Skeletal muscle satellite cell (primary cell): Measurements from ENCODE around the gene CCDC197.

Experiments
- H3K27me3 ChIP-seq: 2 replicates; pipeline ENCODE4 v1.7.0; 2013; ENCODE audit warnings: low read length; ENCODE audit not compliant: control insufficient read depth, insufficient read depth
- H3K36me3 ChIP-seq: 2 replicates; pipeline ENCODE4 v1.7.0; 2013; ENCODE audit warnings: mild to moderate bottlenecking, control low read depth, low read length; ENCODE audit not compliant: insufficient read depth
- H3K4me1 ChIP-seq: 2 replicates; pipeline ENCODE4 v1.7.0; 2013; ENCODE audit warnings: low read length; ENCODE audit not compliant: control insufficient read depth, insufficient read depth
- H3K4me2 ChIP-seq: 2 replicates; pipeline ENCODE4 v1.7.0; 2013; ENCODE audit warnings: mild to moderate bottlenecking, low read length
- H3K4me3 ChIP-seq: 2 replicates; pipeline ENCODE4 v1.7.0; 2013; ENCODE audit warnings: low read length
- H3K9ac ChIP-seq: 2 replicates; pipeline ENCODE4 v1.7.0; 2013; ENCODE audit warnings: mild to moderate bottlenecking, low read depth, low read length, moderate library complexity
- H3K9me3 ChIP-seq: replicated peaks from 2 replicates; pipeline ENCODE4 v1.7.0; 2013; ENCODE audit warnings: mild to moderate bottlenecking, control low read depth, low read length

The CCDC197 gene

DNA sequence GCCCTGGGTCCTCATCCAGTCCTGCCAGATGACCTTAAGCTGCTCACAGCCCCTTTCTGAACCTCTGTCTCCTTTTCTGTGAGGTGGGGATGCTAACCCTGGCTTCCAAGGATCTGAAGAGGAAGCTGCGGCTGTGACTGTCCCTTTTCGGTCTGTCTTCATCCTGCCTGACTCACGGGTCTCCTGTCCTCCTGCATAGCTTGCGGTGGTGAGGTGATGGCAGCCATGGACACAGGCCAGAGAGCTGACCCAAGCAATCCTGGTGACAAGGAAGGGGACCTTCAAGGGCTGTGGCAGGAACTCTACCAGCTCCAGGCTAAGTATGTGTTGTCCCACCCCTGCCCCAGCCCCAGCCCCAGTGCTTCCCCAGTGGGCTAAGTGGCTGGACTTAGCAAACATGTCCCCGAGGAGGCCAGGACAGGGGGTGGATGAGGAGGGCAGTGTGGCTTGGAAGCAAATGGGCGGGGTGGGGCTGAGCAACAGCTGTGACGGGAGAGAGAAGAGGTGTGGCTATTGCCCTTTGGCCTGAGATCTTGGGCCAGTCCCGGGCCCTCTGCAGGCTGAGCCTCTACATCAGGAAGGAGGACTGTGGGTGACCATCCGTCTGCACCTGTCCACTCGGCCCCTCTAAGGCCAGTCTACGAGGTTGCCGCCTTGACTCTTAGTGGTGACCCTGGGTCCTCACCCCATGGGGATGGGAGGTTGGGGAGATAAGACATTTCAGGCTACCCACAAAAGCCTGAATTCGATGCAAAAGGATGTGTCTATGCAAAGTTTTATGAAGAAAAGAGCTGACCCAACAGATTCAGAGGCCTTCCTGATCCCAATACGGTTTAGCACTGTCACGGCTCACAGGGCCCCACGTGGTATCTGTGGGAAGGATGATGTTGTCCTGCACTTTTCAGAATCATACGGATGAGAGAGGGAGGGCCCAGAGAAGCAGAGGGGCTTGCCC, 1.1 kb downstream of the CCDC197 start:
- H3K9me3 ChIP-seq = no peaks in the 10 kb centered on the region
- H3K36me3 ChIP-seq = no peaks in the 10 kb centered on the region
- no peak overlapping the region for H3K4me3 ChIP-seq
- H3K9ac ChIP-seq = no peak overlapping the region
- no peak overlapping the region for H3K4me2 ChIP-seq
- peaks cover 16% of the 10 kb centered on the region for H3K4me1 ChIP-seq
- peaks cover 19% of the 10 kb centered on the region for H3K27me3 ChIP-seq

DNA sequence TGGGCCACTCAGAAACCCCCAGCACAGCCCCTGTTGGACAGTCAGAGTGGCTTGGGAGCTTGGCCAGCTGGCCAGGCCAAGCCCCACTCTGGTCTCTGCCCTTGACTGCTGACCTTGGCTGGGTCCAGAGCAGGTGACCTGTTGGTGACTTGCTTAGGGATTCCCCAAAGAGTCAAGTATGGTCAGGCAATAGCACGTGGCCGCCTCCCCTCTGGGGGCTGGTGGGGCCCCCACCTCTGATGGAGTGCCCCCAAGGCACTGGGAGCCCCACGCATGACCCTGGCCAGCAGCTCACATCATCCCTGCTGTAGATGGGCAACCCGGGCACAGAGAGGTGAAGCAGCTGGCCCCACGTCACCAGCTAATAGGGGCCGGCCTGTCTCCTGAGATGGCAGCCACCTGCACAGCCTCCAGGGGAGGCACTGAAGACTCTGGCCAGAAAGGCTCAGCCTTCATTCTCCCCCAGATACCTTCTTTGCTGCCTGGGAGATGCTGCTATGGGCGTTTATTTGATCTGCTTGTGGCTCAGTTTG, 1.8 kb downstream of the CCDC197 start:
- peaks cover 25% of the 10 kb centered on the region for H3K27me3 ChIP-seq
- H3K36me3 ChIP-seq = no peaks in the 10 kb centered on the region
- no peak overlapping the region for H3K4me3 ChIP-seq
- peaks cover 16% of the 10 kb centered on the region for H3K4me1 ChIP-seq
- no peak overlapping the region for H3K4me2 ChIP-seq
- no peaks in the 10 kb centered on the region for H3K9me3 ChIP-seq
- no peak overlapping the region for H3K9ac ChIP-seq

DNA sequence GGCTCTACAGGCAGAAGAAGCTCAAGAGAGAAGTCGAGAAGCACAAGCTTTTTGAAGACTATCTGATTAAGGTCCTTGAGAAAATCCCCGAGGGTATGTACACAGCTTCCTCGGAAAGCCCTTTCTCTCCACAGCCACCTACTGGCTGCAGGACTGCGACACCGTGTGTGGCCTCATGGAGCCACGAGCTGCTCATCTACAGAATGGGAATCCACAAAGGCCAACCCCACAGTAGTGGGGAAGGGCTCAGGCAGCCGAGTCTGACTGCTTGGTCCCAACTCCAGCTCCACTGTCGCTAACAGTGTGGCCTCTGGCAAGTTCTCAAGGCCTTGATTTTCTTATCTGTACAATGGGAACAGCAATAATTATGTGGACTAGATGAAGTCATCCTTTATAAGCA, 2.5 kb downstream of the CCDC197 start:
- no peak overlapping the region for H3K4me3 ChIP-seq
- H3K9ac ChIP-seq = no peak overlapping the region
- peaks cover 31% of the 10 kb centered on the region for H3K27me3 ChIP-seq
- no peak overlapping the region for H3K4me2 ChIP-seq
- H3K36me3 ChIP-seq = no peaks in the 10 kb centered on the region
- peaks cover 14% of the 10 kb centered on the region for H3K4me1 ChIP-seq
- no peaks in the 10 kb centered on the region for H3K9me3 ChIP-seq

GRCh38 chr14:94000267-94000666, 3.2 kb downstream of the CCDC197 start:
- H3K4me2 ChIP-seq = no peak overlapping the region
- no peaks in the 10 kb centered on the region for H3K9me3 ChIP-seq
- H3K4me1 ChIP-seq = peaks cover 7% of the 10 kb centered on the region
- no peak overlapping the region for H3K4me3 ChIP-seq
- no peaks in the 10 kb centered on the region for H3K36me3 ChIP-seq
- H3K27me3 ChIP-seq = peaks cover 38% of the 10 kb centered on the region
- no peak overlapping the region for H3K9ac ChIP-seq

GRCh38 chr14:94001016-94001415, 3.9 kb downstream of the CCDC197 start:
- Histone ChIP-seq H3K4me3 (no peak overlapping the region), H3K4me2 (no peak overlapping the region), H3K36me3 (no peaks in the 10 kb centered on the region), H3K27me3 (peaks cover 40% of the 10 kb centered on the region), H3K9ac (no peak overlapping the region), H3K9me3 (no peaks in the 10 kb centered on the region), H3K4me1 (no peaks in the 10 kb centered on the region)

DNA sequence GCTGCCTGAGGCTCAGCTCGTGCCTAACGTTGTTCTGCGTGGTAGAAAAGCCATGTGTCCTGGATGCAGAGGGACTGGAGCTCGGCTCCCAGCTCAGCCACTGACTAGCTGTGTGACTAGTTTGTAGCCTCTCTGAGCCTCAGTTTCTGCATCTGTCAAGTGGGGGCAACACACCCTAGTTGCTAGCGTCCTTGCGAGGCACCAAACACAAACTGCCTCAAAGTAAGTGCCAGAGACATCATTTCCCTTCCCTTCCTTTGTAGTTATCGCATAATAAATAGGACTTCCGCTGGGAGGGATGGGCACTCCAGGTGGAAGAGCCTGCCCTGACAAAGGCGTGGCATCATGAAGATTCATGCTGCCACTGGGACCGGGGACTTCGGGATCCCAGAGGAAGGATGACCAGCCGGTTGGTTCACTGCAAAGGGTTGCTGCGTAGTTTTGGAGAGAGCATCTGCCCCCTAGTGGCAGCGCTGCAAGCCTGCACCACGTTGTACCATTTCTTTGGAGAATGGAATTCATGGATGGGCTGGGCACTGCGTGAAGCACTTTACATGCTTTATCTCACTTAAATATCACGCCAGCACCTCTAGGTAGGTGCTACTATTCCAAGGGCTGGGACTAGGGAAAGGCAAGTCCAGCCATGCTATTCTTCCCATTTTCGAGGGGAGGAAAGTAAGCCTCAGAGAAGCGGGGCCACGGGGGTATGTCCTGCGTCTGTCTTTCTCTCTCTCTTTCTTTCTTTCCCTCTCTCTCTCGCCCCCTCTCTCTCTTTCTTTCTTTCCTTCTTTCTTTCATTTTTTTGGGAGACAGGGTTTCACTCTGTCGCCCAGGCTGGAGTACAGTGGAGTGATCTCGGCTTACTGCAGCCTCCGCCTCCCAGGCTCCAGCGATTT, 4.6 kb downstream of the CCDC197 start:
- Histone ChIP-seq H3K36me3 (no peaks in the 10 kb centered on the region), H3K9ac (no peak overlapping the region), H3K4me2 (no peak overlapping the region), H3K9me3 (no peaks in the 10 kb centered on the region), H3K27me3 (peaks cover 40% of the 10 kb centered on the region), H3K4me3 (no peak overlapping the region), H3K4me1 (no peaks in the 10 kb centered on the region)

DNA sequence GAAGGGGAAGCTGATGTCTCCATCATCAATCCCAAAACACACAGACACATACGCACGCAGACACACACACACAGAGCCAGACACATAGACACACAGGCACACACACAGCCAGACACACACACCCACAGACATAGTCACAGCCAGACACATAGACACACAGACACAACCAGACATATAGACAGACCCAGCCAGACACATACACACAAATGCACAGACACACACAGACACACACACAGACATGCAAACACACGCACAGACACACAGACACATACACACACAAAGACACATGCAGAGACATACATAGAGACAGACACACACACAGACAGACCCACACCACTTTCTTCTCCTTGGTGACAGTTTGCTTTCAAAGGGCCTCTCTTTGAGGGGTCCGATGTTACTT, 6.3 kb downstream of the CCDC197 start:
- Histone ChIP-seq H3K27me3 (peaks cover 38% of the 10 kb centered on the region), H3K9ac (no peak overlapping the region), H3K4me1 (no peaks in the 10 kb centered on the region), H3K4me3 (no peak overlapping the region), H3K9me3 (no peaks in the 10 kb centered on the region), H3K4me2 (no peak overlapping the region), H3K36me3 (no peaks in the 10 kb centered on the region)

DNA sequence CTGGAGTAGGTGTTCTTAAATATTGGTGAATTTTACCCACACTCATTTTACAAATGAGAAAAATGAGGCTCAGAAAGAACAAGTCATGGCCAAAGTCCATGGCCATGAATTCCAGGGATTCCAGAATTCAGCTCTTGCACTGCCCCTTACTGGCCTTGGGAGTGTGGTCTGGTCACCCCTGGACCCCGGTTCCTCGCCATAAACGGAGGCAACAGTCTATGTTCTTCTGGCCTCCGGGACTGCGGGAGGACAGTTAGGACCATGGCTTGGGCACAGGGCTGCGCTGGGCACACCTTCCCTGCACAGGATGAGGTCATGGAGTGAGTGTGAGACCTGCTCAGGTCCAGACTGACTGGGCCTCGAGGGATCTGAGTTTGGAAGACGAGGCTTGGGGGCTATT, 6.9 kb downstream of the CCDC197 start:
- Histone ChIP-seq H3K27me3 (peaks cover 38% of the 10 kb centered on the region), H3K36me3 (no peaks in the 10 kb centered on the region), H3K4me1 (no peaks in the 10 kb centered on the region), H3K4me2 (no peak overlapping the region), H3K4me3 (no peak overlapping the region), H3K9me3 (no peaks in the 10 kb centered on the region), H3K9ac (no peak overlapping the region)

- H3K9me3 ChIP-seq = no peaks in the 10 kb centered on the region
- peaks cover 38% of the 10 kb centered on the region for H3K27me3 ChIP-seq
- H3K36me3 ChIP-seq = no peaks in the 10 kb centered on the region
- H3K4me1 ChIP-seq = no peaks in the 10 kb centered on the region
- no peak overlapping the region for H3K4me3 ChIP-seq
- no peak overlapping the region for H3K4me2 ChIP-seq
- H3K9ac ChIP-seq = no peak overlapping the region
These were observed 8.4 kb downstream of the CCDC197 start for GRCh38 chr14:94005324-94006073.

GRCh38 chr14:94008234-94008633, 11.1 kb downstream of the CCDC197 start:
- Histone ChIP-seq H3K36me3 (no peaks in the 10 kb centered on the region), H3K27me3 (peaks cover 32% of the 10 kb centered on the region), H3K9ac (no peak overlapping the region), H3K4me2 (no peak overlapping the region), H3K4me1 (no peaks in the 10 kb centered on the region), H3K4me3 (no peak overlapping the region), H3K9me3 (no peaks in the 10 kb centered on the region)

- H3K9me3 ChIP-seq = no peaks in the 10 kb centered on the region
- H3K27me3 ChIP-seq = peaks cover 18% of the 10 kb centered on the region
- no peak overlapping the region for H3K9ac ChIP-seq
- no peak overlapping the region for H3K4me3 ChIP-seq
- H3K36me3 ChIP-seq = no peaks in the 10 kb centered on the region
- H3K4me2 ChIP-seq = no peak overlapping the region
- no peaks in the 10 kb centered on the region for H3K4me1 ChIP-seq
These were observed 12.7 kb downstream of the CCDC197 start for GRCh38 chr14:94009767-94010166.
